ENCODE results near the gene PSMG3.

PSMG3 gene

DNA sequence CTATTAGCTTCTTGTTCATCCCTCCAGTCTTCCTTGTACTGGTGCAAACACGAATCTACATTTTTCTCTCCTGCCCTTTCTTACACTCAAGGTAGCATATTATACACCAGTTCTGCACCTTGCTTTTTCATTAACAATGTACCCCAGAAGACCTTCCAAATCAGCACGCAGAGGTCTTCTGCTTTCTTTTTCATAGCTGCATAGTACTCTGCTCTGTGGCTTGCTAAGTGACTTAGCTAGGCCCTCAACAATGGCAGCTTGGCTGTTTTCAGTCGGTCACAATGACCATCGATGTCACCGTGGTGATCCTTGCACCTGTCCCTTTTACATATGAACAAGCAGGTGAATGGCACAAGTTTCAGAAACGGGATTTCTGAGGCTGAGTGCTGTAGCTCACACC, 44.4 kb downstream of the PSMG3 start:
- Histone ChIP-seq H3K27ac (ENCODE audit: extremely low read depth, low read depth, low read length) (no peak overlapping the region), H3K4me1 (ENCODE audit: control insufficient read depth, insufficient read depth, low read length) (no peaks in the 10 kb centered on the region), H3K4me3 (ENCODE audit: low read depth, low read length) (no peak overlapping the region), H3K9me3 (ENCODE audit: control insufficient read depth, insufficient read depth, low read depth, low read length) (no peaks in the 10 kb centered on the region), H3K36me3 (ENCODE audit: control insufficient read depth in 2 of 2, insufficient read depth in 1 of 2, low read length in 2 of 2) (no peaks in the 10 kb centered on the region)
- ChIA-PET CTCF (interaction anchor here (0.6 to 1.2 kb wide), 2 partner anchors 15 to 23 kb away, joined by 3 read pairs; no protein-coding TSS in a partner anchor), POLR2A (no interaction called here)
- TF ChIP-seq ZNF146 (tag by site-specific recombination; IDR thresholded peaks at IDR 0.05) (peak; percentile 95), KLF1 (tag by site-specific recombination; IDR thresholded peaks at IDR 0.05) (no peak), ZNF677 (tag by site-specific recombination; IDR thresholded peaks at IDR 0.05) (no peak), PRDM1 (tag by site-specific recombination; IDR thresholded peaks at IDR 0.05) (no peak), ZNF670 (tag by site-specific recombination; IDR thresholded peaks at IDR 0.05; ENCODE audit: low read depth) (no peak), ZNF837 (tag by site-specific recombination; IDR thresholded peaks at IDR 0.05) (no peak)

DNA sequence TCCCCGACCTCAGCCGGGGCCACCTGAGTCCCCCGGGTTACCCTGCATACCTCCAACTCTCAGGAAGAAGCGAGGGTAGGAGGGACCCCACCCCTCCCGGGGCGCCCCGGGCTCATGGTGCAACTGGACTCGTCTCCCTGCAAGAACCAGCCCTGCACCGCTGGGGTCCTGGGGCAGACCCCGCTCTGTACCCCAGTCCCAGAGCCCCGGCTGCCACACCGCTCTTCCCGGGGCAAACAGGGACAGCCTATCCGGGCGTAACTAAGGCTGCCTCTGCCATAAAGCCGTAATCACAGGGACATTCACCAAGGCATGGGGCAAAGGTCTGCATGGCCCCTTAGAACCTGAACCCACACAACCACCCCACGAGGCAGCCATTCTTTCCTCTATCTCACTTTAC, 46.0 kb downstream of the PSMG3 start:
- no peaks in the 10 kb centered on the region for H3K9me3 ChIP-seq (ENCODE audit: control insufficient read depth, insufficient read depth, low read depth, low read length)
- no peak overlapping the region for H3K4me3 ChIP-seq (ENCODE audit: low read depth, low read length)
- H3K36me3 ChIP-seq (ENCODE audit: control insufficient read depth in 2 of 2, insufficient read depth in 1 of 2, low read length in 2 of 2) = no peaks in the 10 kb centered on the region
- H3K4me1 ChIP-seq (ENCODE audit: control insufficient read depth, insufficient read depth, low read length) = no peaks in the 10 kb centered on the region
- ChIA-PET CTCF (no interaction called here), POLR2A (no interaction called here)
- TF ChIP-seq ZNF394 (tag by site-specific recombination; IDR thresholded peaks at IDR 0.05; ENCODE audit: borderline replicate concordance) = no peak
- TF ChIP-seq BCL11A (tag by site-specific recombination; IDR thresholded peaks at IDR 0.05; ENCODE audit: low read depth) = no peak
- TF ChIP-seq, protein P1, sequence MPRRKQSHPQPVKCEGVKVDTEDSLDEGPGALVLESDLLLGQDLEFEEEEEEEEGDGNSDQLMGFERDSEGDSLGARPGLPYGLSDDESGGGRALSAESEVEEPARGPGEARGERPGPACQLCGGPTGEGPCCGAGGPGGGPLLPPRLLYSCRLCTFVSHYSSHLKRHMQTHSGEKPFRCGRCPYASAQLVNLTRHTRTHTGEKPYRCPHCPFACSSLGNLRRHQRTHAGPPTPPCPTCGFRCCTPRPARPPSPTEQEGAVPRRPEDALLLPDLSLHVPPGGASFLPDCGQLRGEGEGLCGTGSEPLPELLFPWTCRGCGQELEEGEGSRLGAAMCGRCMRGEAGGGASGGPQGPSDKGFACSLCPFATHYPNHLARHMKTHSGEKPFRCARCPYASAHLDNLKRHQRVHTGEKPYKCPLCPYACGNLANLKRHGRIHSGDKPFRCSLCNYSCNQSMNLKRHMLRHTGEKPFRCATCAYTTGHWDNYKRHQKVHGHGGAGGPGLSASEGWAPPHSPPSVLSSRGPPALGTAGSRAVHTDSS (tag by site-specific recombination; IDR thresholded peaks at IDR 0.05) = no peak
- no peak for TF ChIP-seq ZBTB21 (tag by site-specific recombination; IDR thresholded peaks at IDR 0.05)
- TF ChIP-seq ZXDB (tag by site-specific recombination; IDR thresholded peaks at IDR 0.05) = no peak
- no peak for TF ChIP-seq ZNF514 (tag by site-specific recombination; IDR thresholded peaks at IDR 0.05)
- no peak for TF ChIP-seq KLF9 (tag by site-specific recombination; IDR thresholded peaks at IDR 0.05; ENCODE audit: low read depth)
- TF ChIP-seq, protein P2, sequence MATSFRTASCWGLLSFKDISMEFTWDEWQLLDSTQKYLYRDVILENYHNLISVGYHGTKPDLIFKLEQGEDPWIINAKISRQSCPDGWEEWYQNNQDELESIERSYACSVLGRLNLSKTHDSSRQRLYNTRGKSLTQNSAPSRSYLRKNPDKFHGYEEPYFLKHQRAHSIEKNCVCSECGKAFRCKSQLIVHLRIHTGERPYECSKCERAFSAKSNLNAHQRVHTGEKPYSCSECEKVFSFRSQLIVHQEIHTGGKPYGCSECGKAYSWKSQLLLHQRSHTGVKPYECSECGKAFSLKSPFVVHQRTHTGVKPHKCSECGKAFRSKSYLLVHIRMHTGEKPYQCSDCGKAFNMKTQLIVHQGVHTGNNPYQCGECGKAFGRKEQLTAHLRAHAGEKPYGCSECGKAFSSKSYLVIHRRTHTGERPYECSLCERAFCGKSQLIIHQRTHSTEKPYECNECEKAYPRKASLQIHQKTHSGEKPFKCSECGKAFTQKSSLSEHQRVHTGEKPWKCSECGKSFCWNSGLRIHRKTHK (tag by site-specific recombination; IDR thresholded peaks at IDR 0.05) = no peak
- no peak for TF ChIP-seq ZFP37 (tag by site-specific recombination; IDR thresholded peaks at IDR 0.05)
- H3K27ac ChIP-seq (ENCODE audit: extremely low read depth, low read depth, low read length) = no peak overlapping the region

DNA sequence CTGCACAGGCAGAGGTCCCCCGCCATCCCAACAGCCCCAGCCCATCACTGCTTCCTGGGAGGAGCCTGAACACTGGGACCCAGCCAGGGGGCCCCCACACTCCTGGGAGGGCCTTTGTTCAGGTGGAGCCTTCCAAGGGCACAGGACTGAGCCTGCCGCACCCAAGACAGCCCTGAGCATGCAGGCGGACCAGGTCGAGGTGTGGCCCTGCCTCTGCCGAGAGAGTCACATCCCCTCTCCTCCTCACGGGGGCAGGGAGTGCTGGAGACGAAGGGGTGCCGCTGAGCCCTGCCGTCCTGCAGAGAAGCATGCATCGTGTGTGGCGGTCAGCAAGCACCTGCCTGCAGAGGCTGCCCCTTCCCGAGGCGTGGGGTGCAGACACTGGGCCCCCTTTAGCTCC, 46.6 kb downstream of the PSMG3 start:
- TF ChIP-seq ZIC2 (tag by site-specific recombination; IDR thresholded peaks at IDR 0.05) (0 out of 2 replicates have a peak, but pooled peaks have one; percentile 9), ZNF211 (tag by site-specific recombination; IDR thresholded peaks at IDR 0.05; ENCODE audit: low read depth) (no peak)
- no peak overlapping the region for H3K27ac ChIP-seq (ENCODE audit: extremely low read depth, low read depth, low read length)
- H3K4me1 ChIP-seq (ENCODE audit: control insufficient read depth, insufficient read depth, low read length) = no peaks in the 10 kb centered on the region
- no peaks in the 10 kb centered on the region for H3K36me3 ChIP-seq (ENCODE audit: control insufficient read depth in 2 of 2, insufficient read depth in 1 of 2, low read length in 2 of 2)
- CTCF ChIA-PET = no interaction called here
- no peak overlapping the region for H3K4me3 ChIP-seq (ENCODE audit: low read depth, low read length)
- H3K9me3 ChIP-seq (ENCODE audit: control insufficient read depth, insufficient read depth, low read depth, low read length) = no peaks in the 10 kb centered on the region
- POLR2A ChIA-PET = no interaction called here

DNA sequence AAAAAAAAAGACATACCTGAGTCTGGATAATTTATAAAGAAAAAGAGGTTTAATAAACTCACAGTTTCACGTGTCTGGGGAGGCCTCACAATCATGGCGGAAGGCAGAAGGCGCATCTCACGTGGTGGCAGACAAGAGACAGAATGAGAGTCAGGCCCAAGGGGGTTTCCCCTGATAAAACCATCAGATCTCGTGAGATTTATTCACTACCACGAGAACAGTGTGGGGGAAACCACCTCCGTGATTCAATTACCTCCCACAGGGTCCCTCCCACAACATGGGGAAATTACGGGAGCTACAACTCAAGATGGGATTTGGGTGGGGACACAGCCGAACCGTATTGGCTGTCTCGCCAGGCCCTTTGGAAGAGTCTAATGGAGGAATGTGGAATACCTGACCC, 48.4 kb downstream of the PSMG3 start:
- no peaks in the 10 kb centered on the region for H3K36me3 ChIP-seq (ENCODE audit: control insufficient read depth in 2 of 2, insufficient read depth in 1 of 2, low read length in 2 of 2)
- H3K27ac ChIP-seq (ENCODE audit: extremely low read depth, low read depth, low read length) = no peak overlapping the region
- ChIA-PET POLR2A (no interaction called here), CTCF (no interaction called here)
- TF ChIP-seq, protein P3, sequence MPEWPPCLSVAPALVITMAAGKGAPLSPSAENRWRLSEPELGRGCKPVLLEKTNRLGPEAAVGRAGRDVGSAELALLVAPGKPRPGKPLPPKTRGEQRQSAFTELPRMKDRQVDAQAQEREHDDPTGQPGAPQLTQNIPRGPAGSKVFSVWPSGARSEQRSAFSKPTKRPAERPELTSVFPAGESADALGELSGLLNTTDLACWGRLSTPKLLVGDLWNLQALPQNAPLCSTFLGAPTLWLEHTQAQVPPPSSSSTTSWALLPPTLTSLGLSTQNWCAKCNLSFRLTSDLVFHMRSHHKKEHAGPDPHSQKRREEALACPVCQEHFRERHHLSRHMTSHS (tag by site-specific recombination; IDR thresholded peaks at IDR 0.05) = no peak
- TF ChIP-seq EGR2 (tag by site-specific recombination; IDR thresholded peaks at IDR 0.05; ENCODE audit: low read depth) = peak; percentile 30; the same call in 1 of the 2 replicates
- TF ChIP-seq GLIS1 (tag by site-specific recombination; IDR thresholded peaks at IDR 0.05) = 0 out of 2 replicates have a peak, but pooled peaks have one; percentile 21
- peak; percentile 60; the same call in 1 of the 2 replicates for TF ChIP-seq ZFHX2 (tag by site-specific recombination; conservative IDR thresholded peaks at IDR 0.05)
- H3K4me3 ChIP-seq (ENCODE audit: low read depth, low read length) = no peak overlapping the region
- no peaks in the 10 kb centered on the region for H3K9me3 ChIP-seq (ENCODE audit: control insufficient read depth, insufficient read depth, low read depth, low read length)
- H3K4me1 ChIP-seq (ENCODE audit: control insufficient read depth, insufficient read depth, low read length) = no peaks in the 10 kb centered on the region

Data from HEK293 (cell line).